ENCODE measurements around the gene KCNAB1.

- TF ChIP-seq CTCF (conservative IDR thresholded peaks at IDR 0.05): 0 out of 2 replicates have a peak, but pooled peaks have one; percentile 45
- no peak for TF ChIP-seq EZH2 (IDR thresholded peaks at IDR 0.05; ENCODE audit: low read depth)
These were observed 54.0 kb downstream of the KCNAB1 start for GRCh38 chr3:156174229-156174847.

Data from PC-9 (cell line).